GM19452 (cell line): ENCODE measurements around the gene TBCD.

Experiments
- ATAC-seq: cut with Tn5 transposase; IDR thresholded peaks from one replicate; pipeline ENCODE4 v1.9.1; 2021; ENCODE audit not compliant: unreplicated experiment

TBCD gene

DNA sequence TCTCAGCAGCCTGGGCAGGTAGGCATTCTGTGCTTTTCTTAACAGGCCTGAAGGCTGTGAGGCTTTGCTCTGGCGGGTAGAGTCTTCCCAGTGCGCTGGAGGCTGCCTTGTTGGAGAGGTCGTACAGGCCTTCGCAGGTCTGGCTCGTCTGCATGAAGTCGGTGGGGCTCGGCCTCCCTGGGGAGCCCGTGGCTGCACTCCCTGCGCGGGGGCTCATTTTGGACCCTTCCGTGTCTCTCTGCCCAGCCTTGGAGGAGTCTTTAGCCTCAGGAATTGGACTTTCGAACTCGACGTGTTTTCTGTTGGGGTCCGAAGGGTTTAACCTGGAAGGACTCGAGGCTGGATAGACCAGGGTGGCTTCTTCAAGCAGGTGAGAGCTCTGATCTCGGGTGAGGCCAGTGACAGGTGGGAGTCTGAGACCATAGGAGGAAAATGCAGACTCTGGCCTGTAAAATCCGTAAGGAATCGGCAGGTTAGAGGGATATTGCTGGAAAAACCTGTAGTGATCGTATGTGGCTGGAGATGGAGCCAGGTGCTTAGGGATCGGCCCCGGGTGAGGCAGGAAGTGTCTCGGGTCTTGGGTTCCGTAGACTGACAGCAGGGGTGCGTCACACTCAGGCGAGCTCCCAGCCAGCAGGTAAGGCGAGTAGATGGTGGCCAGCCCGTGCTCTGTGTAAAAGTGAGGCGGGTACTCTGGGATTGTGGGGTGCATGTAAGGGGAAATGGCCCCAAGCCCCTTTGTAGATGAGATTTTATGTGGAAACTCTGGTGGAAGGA is 79.4 kb downstream of the TBCD start:
- ATAC-seq, result no peak

DNA sequence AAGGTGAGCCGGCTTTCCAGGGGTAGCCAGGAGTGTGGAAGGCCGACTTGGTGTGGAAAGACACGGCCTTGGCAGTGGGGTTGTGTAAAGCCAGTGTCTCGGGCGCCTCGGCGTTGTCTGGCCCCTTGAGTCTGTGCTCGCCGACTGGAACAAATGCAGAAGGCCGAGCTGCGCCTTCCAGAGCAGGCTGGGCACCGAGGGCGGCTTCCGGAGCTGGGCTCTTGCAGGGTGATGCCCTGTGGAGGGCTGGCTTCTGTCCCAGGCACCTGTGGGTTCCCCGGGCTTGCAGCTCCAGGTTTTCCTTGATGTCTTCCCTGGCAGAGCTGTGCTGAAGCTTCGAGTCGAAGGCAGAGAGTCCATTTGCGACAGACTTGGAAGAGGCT is 79.9 kb downstream of the TBCD start:
- ATAC-seq, result no peak

DNA sequence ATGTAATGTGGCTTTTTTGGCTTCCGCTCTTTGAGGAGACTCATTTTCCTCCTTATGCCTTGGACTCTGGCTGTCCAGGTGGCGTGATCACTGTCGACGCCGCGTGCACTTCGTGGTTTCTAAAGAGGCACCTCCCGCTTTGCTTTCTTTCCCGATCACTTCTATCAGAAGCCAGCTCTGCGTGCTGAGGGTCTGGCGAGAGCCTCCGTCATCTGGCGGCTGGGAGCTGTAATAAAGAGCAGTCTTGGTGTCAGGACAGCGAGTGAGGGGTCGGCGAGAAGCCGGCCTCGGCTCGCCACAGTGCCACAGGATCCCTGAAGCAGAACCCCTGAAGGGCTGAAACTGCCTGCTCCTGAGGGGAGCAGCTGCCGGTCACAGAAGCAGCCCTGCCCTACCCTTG is 80.5 kb downstream of the TBCD start:
- ATAC-seq, result no peak

DNA sequence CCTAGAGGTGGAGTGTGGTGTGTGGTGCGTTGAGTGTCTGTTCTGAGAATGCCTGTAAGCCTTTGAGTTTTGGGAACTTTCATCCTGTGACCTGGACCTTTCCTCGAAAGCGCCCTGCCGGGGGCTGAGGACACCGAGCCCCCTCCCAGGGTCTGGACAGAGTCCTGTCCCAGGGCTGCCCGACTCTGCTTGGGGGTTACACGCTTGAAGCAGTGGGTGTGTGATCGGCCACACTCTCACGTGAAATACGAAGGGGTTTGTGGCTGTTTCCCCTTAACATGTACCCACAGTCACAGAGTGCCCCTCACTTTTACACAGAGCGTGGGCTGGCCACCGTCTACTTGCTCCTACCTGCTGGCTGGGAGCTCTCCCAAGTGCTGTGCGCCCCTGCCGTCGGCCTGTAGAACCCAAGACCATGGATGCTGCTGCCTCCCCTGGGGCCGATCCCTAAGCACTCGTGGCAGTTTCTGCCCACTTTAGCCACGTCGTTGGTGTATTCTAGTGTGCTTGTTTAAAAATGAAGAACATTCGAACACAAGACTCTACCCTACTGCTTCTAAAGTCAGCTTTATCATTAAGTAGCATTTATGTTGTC is 81.1 kb downstream of the TBCD start:
- no peak for ATAC-seq

- ATAC-seq, result no peak
Observed at GRCh38 chr17:82835122-82835521, 83.3 kb downstream of the TBCD start.

GRCh38 chr17:82835766-82836512 is 84.1 kb downstream of the TBCD start:
- no peak for ATAC-seq

DNA sequence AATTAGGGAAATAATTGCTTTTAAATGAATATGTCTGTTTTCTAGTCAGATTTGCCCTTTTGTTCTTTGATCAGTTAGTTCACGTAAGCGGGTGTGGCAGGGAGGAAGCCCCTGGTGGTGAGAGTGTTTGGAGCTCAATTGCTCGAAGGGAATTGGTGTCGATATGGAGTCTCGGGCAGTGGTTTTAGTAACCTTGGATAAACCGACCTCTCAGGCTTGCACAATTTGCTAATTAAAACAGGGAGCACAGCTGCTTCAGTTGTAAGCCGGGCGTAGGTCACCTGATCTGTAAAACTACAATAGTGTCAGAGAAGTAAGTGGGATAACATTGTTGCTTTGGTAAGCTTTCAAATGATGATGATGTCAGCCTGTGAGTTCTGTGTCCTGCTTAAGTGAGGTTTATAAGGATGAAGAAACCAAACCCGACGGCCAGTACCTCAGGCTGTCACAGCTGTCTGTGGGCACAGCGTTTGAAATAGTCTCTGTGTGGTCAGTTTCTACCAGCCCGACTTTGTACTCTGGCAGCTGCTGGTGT is 85.0 kb downstream of the TBCD start:
- no peak for ATAC-seq

DNA sequence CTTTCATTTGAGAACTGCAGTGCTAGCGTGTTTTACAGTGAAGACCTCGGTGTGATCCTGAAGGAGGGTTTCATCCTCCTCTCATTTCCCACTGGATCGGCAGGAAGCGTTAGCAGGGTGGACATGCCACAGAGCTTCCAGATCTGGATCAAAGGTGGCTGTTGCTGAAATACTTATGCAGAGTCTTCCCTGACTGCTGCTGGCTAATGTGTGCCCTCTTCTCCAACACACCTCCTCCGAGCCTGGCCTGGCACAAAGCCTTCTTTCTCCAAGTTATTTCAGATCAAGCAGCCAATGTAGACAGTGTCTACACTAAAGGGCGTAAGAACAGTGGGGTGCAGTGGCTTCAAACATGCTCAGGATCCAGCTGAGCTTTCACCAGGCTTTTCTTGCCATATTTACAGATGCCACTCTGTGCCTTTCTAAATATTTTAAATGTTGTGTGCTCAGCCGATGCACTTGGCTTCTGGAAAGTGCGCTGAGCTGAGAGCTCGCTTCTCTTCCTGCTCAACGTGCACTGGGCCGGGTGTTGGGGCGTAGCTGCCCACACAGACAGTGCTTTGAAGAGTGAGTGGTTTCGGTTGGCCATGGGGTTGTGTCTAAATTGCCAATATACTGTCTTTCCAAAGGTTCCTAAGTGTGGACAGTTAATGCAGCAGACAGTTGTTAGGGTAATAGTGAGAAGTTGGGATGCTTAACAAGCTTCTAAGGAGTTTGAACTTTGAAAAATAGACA is 85.9 kb downstream of the TBCD start:
- no peak for ATAC-seq

DNA sequence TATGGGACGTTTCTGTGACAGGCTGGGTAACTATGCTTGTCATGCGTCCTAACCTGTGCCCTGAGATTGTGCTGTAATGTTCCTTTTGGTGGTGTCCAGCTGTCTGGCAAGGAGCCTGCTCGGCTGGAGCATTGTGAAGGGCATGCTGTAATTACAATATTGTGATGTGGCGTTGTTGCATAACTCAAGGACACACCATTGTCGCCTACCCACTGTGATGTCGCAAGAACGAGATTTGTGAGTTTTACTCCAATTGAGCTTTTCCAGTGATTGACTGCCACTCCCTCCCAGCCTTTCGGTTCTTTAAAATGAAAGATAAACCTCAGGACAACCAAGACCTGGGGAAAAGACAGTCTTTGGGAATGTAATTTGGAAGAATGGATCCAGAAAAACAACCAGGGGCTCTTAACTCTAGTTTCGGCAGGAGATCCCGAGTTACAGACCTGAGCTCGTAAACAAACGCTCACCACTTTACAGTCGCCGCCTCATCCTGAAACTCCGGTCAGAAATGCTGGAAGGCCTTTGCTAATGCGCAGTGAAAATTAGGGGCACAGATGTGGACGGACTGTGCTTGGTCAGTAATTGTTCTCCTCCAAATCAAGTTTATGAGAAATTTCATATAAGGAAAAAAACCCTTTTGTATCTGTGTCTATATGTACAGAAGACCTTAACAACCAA is 86.7 kb downstream of the TBCD start:
- no peak for ATAC-seq

DNA sequence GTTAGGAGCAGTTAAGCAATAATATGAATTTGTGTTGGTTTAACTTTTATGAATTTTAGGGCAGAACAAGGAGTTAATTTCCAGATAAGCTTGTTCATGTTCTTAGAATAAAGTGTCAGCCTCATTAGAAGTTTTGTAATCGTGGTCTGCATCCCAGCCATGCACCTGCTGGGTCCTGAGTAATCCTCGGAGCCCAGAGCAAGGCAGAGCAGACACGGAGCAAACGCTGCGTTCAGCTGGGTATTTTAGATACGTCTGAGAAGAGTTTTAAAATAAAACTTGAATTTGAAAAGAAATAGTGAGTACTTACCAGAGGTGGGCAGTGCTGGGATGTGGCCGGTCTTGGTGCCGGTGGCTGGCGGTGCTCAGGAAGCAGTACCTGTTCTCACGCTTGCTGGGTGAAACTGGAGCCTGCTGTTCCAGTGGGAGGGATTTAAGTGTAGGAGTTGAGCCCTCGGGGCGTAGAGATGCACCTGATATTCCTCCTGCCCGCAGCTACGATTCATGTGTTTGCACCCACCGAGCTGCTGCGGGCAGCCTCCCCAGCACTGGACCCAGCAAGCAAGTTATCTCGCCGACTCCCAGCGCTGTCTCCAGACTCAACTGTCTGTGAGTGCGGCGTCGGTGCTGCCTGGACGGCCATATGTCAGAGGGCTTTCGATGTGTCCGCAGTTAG is 87.9 kb downstream of the TBCD start, which contains the start of gene ZNF750:
Gene ZNF750, minus strand, starts transcription at position 406 of the 676 bp plus-strand sequence. CDS start 7,568 bp downstream, outside the sequence.
- ATAC-seq, result no peak

DNA sequence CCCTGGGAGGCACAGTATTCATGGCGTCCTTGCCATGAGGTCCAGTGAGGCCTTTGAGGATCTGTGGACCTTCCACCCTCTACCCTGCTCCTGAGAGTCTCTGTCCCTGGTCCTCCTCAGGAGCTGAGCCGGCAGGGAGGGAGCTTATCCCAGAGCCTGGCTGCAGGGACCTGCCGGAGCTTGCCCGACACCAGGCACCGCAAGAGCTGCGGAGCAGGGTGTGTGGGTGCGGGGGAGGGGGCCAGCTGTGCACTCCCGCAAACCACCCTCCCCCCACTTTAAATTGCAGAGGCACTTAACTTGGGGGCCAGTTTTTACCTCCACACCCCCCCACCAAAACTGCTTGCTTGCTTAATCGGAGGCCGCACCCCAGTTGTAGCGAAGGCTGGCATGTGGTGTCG is 88.6 kb downstream of the TBCD start:
- ATAC-seq, result no peak

GRCh38 chr17:82841921-82842596 is 90.2 kb downstream of the TBCD start:
- no peak for ATAC-seq

GRCh38 chr17:82843904-82844680 is 92.2 kb downstream of the TBCD start:
- no peak for ATAC-seq

- no peak for ATAC-seq
Observed at GRCh38 chr17:82844796-82845162, 92.9 kb downstream of the TBCD start.

GRCh38 chr17:82845163-82845807 is 93.4 kb downstream of the TBCD start:
- no peak for ATAC-seq

- ATAC-seq, result no peak
Observed at GRCh38 chr17:82846061-82846691, 94.3 kb downstream of the TBCD start.

DNA sequence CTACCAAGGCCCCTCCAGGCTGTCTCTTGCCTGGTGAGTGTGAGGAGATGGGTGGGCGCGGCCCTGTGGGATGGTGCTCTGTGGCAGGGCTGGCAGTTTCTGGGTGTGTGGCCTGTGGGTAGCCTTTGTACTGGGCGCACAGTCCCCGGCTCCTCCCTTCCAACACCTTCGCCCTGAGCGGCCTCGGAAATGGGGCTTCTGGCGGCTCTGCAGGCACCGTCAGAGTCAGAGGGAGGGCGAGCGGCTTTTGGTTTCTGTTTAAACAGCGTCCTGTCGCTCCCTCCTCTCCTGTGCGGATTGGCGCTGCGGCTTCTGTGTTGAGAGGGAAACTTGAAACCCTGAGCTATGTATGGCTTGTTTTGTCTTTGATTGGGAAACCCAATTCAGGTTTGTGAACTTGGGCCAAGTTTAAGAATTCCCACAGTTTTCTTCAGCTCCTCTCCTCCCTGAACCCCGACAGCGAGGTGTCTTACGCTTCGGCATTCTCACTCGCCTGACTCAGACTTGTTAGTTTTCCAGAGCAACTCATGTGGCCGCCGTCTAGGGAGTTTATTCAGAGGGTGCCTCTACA is 96.2 kb downstream of the TBCD start:
- ATAC-seq, result no peak
